Thyroid gland (tissue), 4 donors: ENCODE results near the gene SUN2. TPM values are rescaled to one million over a fixed set of nuclear protein-coding genes. Genes with fewer than 3 reads are reported as not detected.

ENCODE experiments used
- DNase-seq, 2 donors: peaks; one replicate each; pipeline ENCODE4 v3.0.0-alpha.2; 2019
- H3K27ac ChIP-seq, 3 donors: fragments of 200-600 bp; sonication (generic); 1 replicate in 2 of 3; 2 replicates in 1 of 3; pipeline ENCODE4 v1.5.1; 2016 to 2019; ENCODE audit warnings: mild to moderate bottlenecking in 1 of 3, moderate library complexity in 1 of 3
- H3K27me3 ChIP-seq: fragments of 200-600 bp; sonication (generic); one replicate; pipeline ENCODE4 v1.5.1; 2019
- H3K36me3 ChIP-seq, 2 donors: fragments of 200-600 bp; sonication (generic); one replicate each; pipeline ENCODE4 v1.5.1; 2016 to 2019
- H3K4me1 ChIP-seq, 2 donors: fragments of 200-600 bp; sonication (generic); one replicate each; pipeline ENCODE4 v1.5.1; 2017 to 2019
- H3K4me3 ChIP-seq, 3 donors: fragments of 200-600 bp; sonication (generic); replicated peaks in 1 of 3; 1 replicate in 2 of 3; 2 replicates in 1 of 3; pipeline ENCODE4 v1.5.1; 2016; ENCODE audit warnings: mild to moderate bottlenecking in 1 of 3
- H3K9me3 ChIP-seq: fragments of 200-600 bp; sonication (generic); one replicate; pipeline ENCODE4 v1.5.1; 2017
- CTCF ChIP-seq, 6 experiments: fragments of 200-600 bp in 3 of 6; fragments of 450-650 bp in 3 of 6; sonication (generic) in 3 of 6; IDR thresholded peaks; one replicate each; pipeline ENCODE4 v1.5.1; 2016 to 2019; ENCODE audit warnings: antibody characterized with exemption in 6 of 6, mild to moderate bottlenecking in 2 of 6, inconsistent platforms in 1 of 6, moderate library complexity in 1 of 6
- POLR2A ChIP-seq, 2 donors: fragments of 450-650 bp; IDR thresholded peaks; one replicate each; pipeline ENCODE4 v1.6.1; 2017; ENCODE audit warnings: antibody characterized with exemption in 2 of 2, mild to moderate bottlenecking in 2 of 2, moderate library complexity in 1 of 2
- WGBS, 2 donors: methylation state at CpG; one replicate each; pipeline ENCODE4 v1.1.5; 2017; 5-methylcytosine and 5-hydroxymethylcytosine counted together
- intact Hi-C: fragments of 100-400 bp; cut with DNase I; formaldehyde crosslinking; loops from one replicate; pipeline ENCODE4 v1.15.1; 2023
- total RNA-seq, 4 donors: library from RNA; depleted of rRNA; stranded (reverse); fragments of >200 nt; gene quantifications; one replicate each; pipeline ENCODE4 v1.2.3, GENCODE V29; 2016

The SUN2 gene
- total RNA-seq, 4 donors from 2014 or later: 137 to 356 (median 153) TPM

- peak in 1 of 2 donors; percentile 68 for DNase-seq
- H3K9me3 ChIP-seq: no peaks in the 10 kb centered on the region
- no peaks in the 10 kb centered on the region for H3K27me3 ChIP-seq
- peak overlapping the region; percentile 66 to 98 (median 91) for H3K4me3 ChIP-seq
- H3K27ac ChIP-seq: peak overlapping the region; percentile 91 to 99 (median 98)
- peaks cover 49 to 57% of the 10 kb centered on the region in 2 donors for H3K4me1 ChIP-seq
- TF ChIP-seq POLR2A (IDR thresholded peaks at IDR 0.05): no peak
- no peak for TF ChIP-seq CTCF (IDR thresholded peaks at IDR 0.05)
- intact Hi-C loops: no loop called here
- WGBS, 2 donors: 0 to 1% methylated on average over 11 to 33 of the region's 57 CpGs
- no peaks in the 10 kb centered on the region for H3K36me3 ChIP-seq
Measured at GRCh38 chr22:38700270-38700788, 55.5 kb downstream of the SUN2 start.

DNA sequence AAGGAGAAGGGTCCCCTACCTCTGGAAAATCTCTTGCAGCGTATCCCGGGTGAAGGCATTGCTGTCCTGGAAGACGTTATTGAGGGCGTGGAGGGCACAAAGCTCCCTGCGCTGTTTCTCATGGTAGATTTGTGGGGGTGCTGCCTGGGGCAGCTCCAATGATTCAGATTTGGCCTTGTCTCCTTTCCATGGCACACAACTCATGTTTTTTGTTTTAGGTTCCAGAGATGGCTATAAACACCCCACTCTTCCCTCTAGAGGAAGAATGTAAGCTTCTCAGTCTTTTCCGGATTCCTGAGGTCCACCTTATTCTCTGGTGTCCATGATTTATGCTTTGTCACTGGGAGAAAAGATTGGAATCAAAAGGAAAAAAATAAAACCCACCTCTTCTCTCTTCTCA is 56.0 kb downstream of the SUN2 start:
- Histone ChIP-seq H3K9me3 (no peaks in the 10 kb centered on the region), H3K36me3 (no peaks in the 10 kb centered on the region), H3K4me1 (peaks cover 49 to 55% of the 10 kb centered on the region in 2 donors), H3K27me3 (no peaks in the 10 kb centered on the region), H3K27ac (peak overlapping the region; percentile 91 to 99 (median 98)), H3K4me3 (peak overlapping the region in 2 of 3 donors; percentile 91 to 98)
- TF ChIP-seq POLR2A (IDR thresholded peaks at IDR 0.05) (no peak), CTCF (IDR thresholded peaks at IDR 0.05) (no peak)
- intact Hi-C loops: no loop called here
- 14 to 26% methylated on average over 6 of the region's 6 CpGs for WGBS, 2 donors
- DNase-seq: no peak

DNA sequence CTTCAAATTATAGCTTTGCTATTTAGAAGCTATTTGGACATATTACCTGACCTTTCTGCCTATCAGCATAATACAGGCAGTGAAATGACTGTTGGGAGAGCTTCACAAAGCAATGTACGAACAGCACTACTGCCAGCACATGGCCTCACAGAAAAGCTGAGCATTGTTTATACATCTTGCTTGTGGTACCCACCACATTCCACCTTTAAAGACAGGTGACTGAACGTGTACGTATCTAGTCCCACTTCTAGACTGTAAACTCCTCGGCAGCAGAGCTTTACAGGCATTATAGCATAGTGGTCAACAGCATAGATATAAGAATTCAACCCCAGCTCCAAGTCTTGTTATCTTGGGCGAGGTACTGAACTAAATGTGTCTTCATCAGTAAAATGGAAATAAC is 56.7 kb downstream of the SUN2 start:
- Histone ChIP-seq H3K4me1 (peaks cover 49 to 51% of the 10 kb centered on the region in 2 donors), H3K9me3 (no peaks in the 10 kb centered on the region), H3K36me3 (no peaks in the 10 kb centered on the region), H3K4me3 (peak overlapping the region in 2 of 3 donors; percentile 91 to 98), H3K27me3 (no peaks in the 10 kb centered on the region), H3K27ac (peak overlapping the region; percentile 91 to 99 (median 98))
- 42 to 46% methylated on average over 5 of the region's 5 CpGs for WGBS, 2 donors
- intact Hi-C loops: no loop called here
- no peak for TF ChIP-seq POLR2A (IDR thresholded peaks at IDR 0.05)
- TF ChIP-seq CTCF (IDR thresholded peaks at IDR 0.05): no peak
- DNase-seq: no peak

DNA sequence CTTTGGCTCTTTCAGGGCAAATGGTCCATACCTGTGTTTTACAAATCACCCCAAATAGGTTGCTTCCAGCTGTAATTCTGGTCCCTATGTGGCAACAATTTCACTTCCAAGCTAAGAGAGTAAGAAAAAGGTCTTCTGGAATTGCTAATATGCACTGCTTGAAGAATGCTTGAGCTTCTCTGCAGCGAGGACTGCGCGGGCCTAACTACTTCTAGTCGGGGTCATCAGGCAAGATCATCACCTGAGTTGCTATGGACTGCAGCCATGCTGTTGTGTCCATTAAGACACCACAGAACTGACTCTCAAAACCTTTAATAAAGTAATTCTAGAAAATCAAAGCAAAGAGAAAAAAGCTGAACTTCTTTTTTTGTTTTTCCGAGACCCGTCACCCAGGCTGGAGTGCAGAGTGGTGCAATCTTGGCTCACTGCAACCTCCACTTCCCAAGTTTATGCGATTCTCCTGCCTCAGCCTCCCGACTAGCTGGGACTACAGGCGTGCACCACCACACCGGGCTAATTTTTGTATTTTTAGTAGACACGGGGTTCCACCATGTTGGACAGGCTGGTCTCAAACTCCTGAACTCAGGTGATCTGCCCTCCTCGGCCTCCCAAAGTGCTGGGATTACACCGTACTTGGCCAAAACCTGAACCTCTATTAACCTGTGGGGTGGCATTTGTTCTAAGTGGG is 57.2 kb downstream of the SUN2 start:
- H3K27ac ChIP-seq: peak overlapping the region; percentile 56 to 99 (median 98)
- 81 to 89% methylated on average over 13 of the region's 13 CpGs for WGBS, 2 donors
- TF ChIP-seq POLR2A (IDR thresholded peaks at IDR 0.05) (no peak), CTCF (IDR thresholded peaks at IDR 0.05) (no peak)
- H3K36me3 ChIP-seq: no peaks in the 10 kb centered on the region
- H3K9me3 ChIP-seq: no peaks in the 10 kb centered on the region
- intact Hi-C loops: no loop called here
- H3K27me3 ChIP-seq: no peaks in the 10 kb centered on the region
- H3K4me3 ChIP-seq: peak overlapping the region in 1 of 3 donors; percentile 91
- no peak for DNase-seq
- peaks cover 49 to 51% of the 10 kb centered on the region in 2 donors for H3K4me1 ChIP-seq

GRCh38 chr22:38697425-38698089 is 58.2 kb downstream of the SUN2 start:
- no peak overlapping the region for H3K4me3 ChIP-seq
- WGBS, 2 donors: 51% methylated on average over 8 of the region's 8 CpGs
- intact Hi-C loops: no loop called here
- no peaks in the 10 kb centered on the region for H3K27me3 ChIP-seq
- no peaks in the 10 kb centered on the region for H3K36me3 ChIP-seq
- peak overlapping the region; percentile 56 to 99 (median 98) for H3K27ac ChIP-seq
- peak; percentile 66 to 73 for DNase-seq
- H3K9me3 ChIP-seq: no peaks in the 10 kb centered on the region
- TF ChIP-seq POLR2A (IDR thresholded peaks at IDR 0.05) (peak in 1 of 2 donors; percentile 11), CTCF (IDR thresholded peaks at IDR 0.05) (no peak)
- peaks cover 49 to 51% of the 10 kb centered on the region in 2 donors for H3K4me1 ChIP-seq
